GM10248 (cell line): Measurements from ENCODE around the gene SIM1.

Experiments
- CTCF ChIA-PET: fragments of 300-600 bp; sonication (Branson Sonifier 250); formaldehyde crosslinking; extraction: SDS; loops from one replicate; lab custom pipeline; 2021; ENCODE audit warnings: antibody characterized with exemption; lab: Yijun Ruan, JAX
- POLR2A ChIA-PET: fragments of 350-650 bp; sonication (Branson Sonifier 250); formaldehyde crosslinking; extraction: SDS; loops from one replicate; lab custom pipeline; 2020; ENCODE audit warnings: antibody characterized with exemption; lab: Yijun Ruan, JAX
- DNase-seq: peaks from one replicate; pipeline ENCODE4 v3.0.0; 2012; ENCODE audit errors: extremely low spot score
- CTCF ChIP-seq: IDR thresholded peaks from 2 replicates; pipeline ENCODE4 v1.5.1; 2012; ENCODE audit warnings: mild to moderate bottlenecking, low read depth; ENCODE audit errors: extremely low read depth, missing control alignments, control extremely low read depth

Gene SIM1

DNA sequence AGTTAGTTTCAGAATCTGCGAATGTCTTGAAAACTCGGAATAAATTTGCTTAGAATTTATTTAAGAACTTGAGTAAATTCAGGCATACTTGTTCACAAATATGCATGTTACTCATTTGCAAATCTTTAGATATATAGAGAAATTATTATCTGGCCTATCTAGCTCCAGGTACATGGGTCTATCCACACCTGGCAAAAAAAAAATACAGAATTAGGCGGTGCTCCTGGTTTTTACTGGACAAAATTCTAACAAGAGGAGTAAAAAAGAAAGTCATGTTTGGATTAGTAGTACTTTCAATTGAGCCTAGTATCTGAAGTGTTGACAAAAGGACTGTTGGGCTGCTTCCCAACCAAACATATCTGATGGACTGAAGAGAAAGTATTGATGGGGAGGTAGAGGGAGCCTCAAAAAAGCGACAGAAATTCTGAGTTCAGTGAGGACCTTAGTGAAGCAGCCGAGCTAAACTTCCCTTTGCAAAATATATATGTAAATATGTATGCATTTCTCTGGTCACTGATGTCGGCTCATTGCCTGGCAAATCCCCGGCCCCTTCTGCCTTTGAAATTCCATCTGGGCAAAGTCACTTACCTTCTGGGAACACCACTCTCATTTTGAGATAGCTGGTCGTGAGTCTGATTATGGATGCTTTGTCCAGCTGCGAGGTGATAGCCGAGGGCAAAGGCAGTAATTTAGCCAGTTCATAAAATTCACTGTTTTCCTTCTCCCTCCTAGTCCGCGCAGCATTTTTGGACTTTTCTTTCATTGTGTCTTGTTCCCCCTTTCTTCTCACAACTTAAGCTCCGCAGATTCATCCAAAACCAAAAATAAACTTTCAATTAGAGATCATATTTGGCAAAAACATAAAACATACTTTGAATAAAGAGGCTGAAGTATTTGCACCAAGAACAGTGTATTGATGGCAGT lies 1.8 kb downstream of the SIM1 start:
- no peak for DNase-seq
- TF ChIP-seq CTCF: no peak
- ChIA-PET POLR2A (no interaction called here), CTCF (interaction anchor here (2.1 kb wide), 1 partner anchor 286 kb away, joined by 5 read pairs; no protein-coding TSS in a partner anchor)

- ChIA-PET POLR2A (no interaction called here), CTCF (interaction anchor here (2.1 kb wide), 1 partner anchor 285 kb away, joined by 5 read pairs; no protein-coding TSS in a partner anchor)
- TF ChIP-seq CTCF: no peak
- DNase-seq: no peak
These were observed 2.6 kb downstream of the SIM1 start for GRCh38 chr6:100461917-100462705.

DNA sequence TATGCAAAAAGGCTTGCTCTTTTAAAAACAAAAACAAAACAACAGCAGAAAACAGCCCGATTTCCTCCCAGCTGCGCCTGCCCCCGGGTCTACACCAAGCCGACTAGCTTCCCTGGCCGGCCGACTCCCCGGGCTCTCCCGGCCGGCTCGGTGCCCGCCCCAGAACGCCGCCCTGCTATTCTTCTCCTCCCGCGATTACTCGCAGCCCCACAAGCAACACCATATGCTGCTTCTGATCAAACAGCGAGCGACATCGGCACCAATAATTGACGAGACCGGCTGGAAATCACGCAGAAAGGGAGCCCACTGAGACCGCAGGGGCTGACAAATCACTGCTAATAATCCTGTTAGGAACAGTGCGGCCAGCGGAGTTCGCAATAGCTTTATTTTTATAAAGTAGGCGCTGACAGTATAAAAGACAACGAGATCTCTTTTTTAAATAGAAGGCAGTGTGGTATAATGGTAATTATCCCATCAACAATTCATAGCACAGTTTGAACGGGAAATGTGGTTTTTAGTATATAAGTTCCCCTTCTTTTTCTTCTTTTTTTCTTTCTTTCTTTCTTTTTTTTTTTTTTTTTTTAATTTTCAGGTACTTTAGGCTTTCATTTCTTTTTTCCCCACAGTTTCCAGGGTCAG lies 3.3 kb downstream of the SIM1 start:
- TF ChIP-seq CTCF: no peak
- ChIA-PET POLR2A (no interaction called here), CTCF (interaction anchor here (0.9 to 2.1 kb wide), 7 partner anchors 10 to 285 kb away, joined by 3 to 8 read pairs (median 5); no protein-coding TSS in a partner anchor)
- no peak for DNase-seq

- no peak for TF ChIP-seq CTCF
- ChIA-PET POLR2A (no interaction called here), CTCF (interaction anchor here (0.9 to 2.1 kb wide), 7 partner anchors 10 to 284 kb away, joined by 3 to 8 read pairs (median 5); no protein-coding TSS in a partner anchor)
- DNase-seq: no peak
These were observed 4.0 kb downstream of the SIM1 start for GRCh38 chr6:100460650-100461204.

DNA sequence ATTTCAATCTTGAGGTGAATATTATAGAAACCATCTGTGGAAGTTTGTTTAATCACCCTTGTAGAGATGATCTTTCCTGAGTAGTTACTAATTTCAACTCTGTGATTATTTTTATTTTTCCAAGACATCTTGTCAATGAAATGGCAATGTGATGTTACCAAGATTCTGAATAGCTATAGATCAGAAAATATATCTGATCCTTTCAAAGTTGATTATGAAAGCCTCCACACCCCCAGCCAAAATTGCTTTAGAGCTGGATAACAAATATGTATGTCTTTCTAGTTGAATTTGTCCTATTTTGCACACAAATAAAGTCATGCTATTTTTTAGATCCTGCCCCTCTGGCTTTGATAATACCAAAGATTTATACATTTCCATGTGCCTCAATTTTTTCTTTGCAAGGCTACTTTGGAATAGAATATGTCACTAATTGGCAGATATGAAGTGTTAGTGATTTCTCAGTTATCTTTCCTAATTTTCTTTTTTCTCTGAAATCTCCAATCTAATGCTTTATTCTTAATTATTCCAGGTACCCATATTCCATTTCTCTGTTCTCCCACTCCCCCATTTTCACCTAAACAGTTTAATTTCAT lies 5.0 kb downstream of the SIM1 start:
- POLR2A ChIA-PET: no interaction called here
- TF ChIP-seq CTCF: no peak
- DNase-seq: no peak
- CTCF ChIA-PET: interaction anchor here (1.1 to 2.1 kb wide), 3 partner anchors 9 to 23 kb away, joined by 5 to 8 read pairs (median 5); no protein-coding TSS in a partner anchor
